IMR-90 (cell line): Measurements from ENCODE around the gene TROAP. TPM values are rescaled to one million over a fixed set of nuclear protein-coding genes. Genes with fewer than 3 reads are reported as not detected.
A peak's percentile ranks its signal among the peaks of the same experiment; 100 is the strongest.

Experiments used
- ATAC-seq: fragments of 200-7000 bp; cut with Tn5 transposase; 2 replicates; pipeline ENCODE4 v1.9.1; 2020; ENCODE audit warnings: low read depth, mild to moderate bottlenecking, moderate library complexity
- BruUV-seq: library from RNA; stranded (reverse); fragments of 400-500 nt; replicated peaks from 2 replicates; lab custom pipeline; 2021; lab: Mats Ljungman, UMichigan
- CTCF ChIA-PET: fragments of 300-600 bp; formaldehyde crosslinking; extraction: SDS; loops from one replicate; lab custom pipeline; 2021; ENCODE audit warnings: antibody characterized with exemption; lab: Yijun Ruan, JAX
- POLR2A ChIA-PET: fragments of 300-600 bp; sonication (Branson Sonifier 250); formaldehyde crosslinking; loops from one replicate; lab custom pipeline; 2022; ENCODE audit warnings: antibody characterized with exemption; ENCODE audit not compliant: unreplicated experiment; lab: Charles Lee
- DNase-seq: peaks from one replicate; pipeline ENCODE4 v3.0.0; 2013
- H2AFZ ChIP-seq: replicated peaks from 2 replicates; pipeline ENCODE3; 2013; ENCODE audit warnings: low read length, mild to moderate bottlenecking; ENCODE audit not compliant: poor library complexity
- H2AK5ac ChIP-seq: 2 replicates; pipeline ENCODE4 v1.6.1; 2013; ENCODE audit warnings: low read depth, low read length, inconsistent platforms
- H2AK9ac ChIP-seq: replicated peaks from 2 replicates; pipeline ENCODE3; 2013; ENCODE audit warnings: mild to moderate bottlenecking, low read depth, low read length, moderate library complexity; ENCODE audit not compliant: poor library complexity
- H2BK120ac ChIP-seq: 2 replicates; pipeline ENCODE4 v1.6.1; 2013; ENCODE audit warnings: low read depth, low read length, inconsistent platforms
- H2BK15ac ChIP-seq: 3 replicates; pipeline ENCODE4 v1.6.1; 2013; ENCODE audit warnings: low read depth, low read length, inconsistent platforms
- H2BK20ac ChIP-seq: 2 replicates; pipeline ENCODE4 v1.6.1; 2013; ENCODE audit warnings: low read depth, mild to moderate bottlenecking, inconsistent platforms, low read length, moderate library complexity
- H2BK5ac ChIP-seq: 2 replicates; pipeline ENCODE4 v1.6.1; 2013; ENCODE audit warnings: mild to moderate bottlenecking, low read depth, low read length, inconsistent platforms; ENCODE audit not compliant: poor library complexity, severe bottlenecking
- H3K14ac ChIP-seq: replicated peaks from 2 replicates; pipeline ENCODE4 v1.6.1; 2013; ENCODE audit warnings: low read depth, low read length, inconsistent platforms
- H3K18ac ChIP-seq: 2 replicates; pipeline ENCODE4 v1.6.1; 2013; ENCODE audit warnings: low read depth, low read length, control low read depth
- H3K23ac ChIP-seq: 2 replicates; pipeline ENCODE4 v1.6.1; 2013; ENCODE audit warnings: low read depth, low read length, inconsistent platforms
- H3K27ac ChIP-seq: 2 replicates; pipeline ENCODE4 v1.5.1; 2013; ENCODE audit warnings: mild to moderate bottlenecking, control low read depth, low read length; ENCODE audit not compliant: insufficient read depth
- H3K27me3 ChIP-seq: 2 replicates; pipeline ENCODE4 v1.6.1; 2013; ENCODE audit warnings: low read length; ENCODE audit not compliant: control insufficient read depth, insufficient read depth
- H3K36me3 ChIP-seq: 2 replicates; pipeline ENCODE4 v1.6.1; 2013; ENCODE audit warnings: low read length, mixed read lengths; ENCODE audit not compliant: control insufficient read depth, insufficient read depth
- H3K4ac ChIP-seq: 2 replicates; pipeline ENCODE4 v1.6.1; 2013; ENCODE audit warnings: low read depth, low read length, inconsistent platforms
- H3K4me1 ChIP-seq: 2 replicates; pipeline ENCODE4 v1.6.1; 2013; ENCODE audit warnings: low read length, mixed read lengths; ENCODE audit not compliant: control insufficient read depth, insufficient read depth
- H3K4me2 ChIP-seq: 2 replicates; pipeline ENCODE4 v1.6.1; 2013; ENCODE audit warnings: low read depth, mild to moderate bottlenecking, control low read depth, low read length, moderate library complexity
- H3K4me3 ChIP-seq: 2 replicates; pipeline ENCODE4 v1.5.1; 2013; ENCODE audit warnings: low read depth, mild to moderate bottlenecking, control low read depth, low read length, moderate library complexity; ENCODE audit not compliant: insufficient read depth
- H3K56ac ChIP-seq: 2 replicates; pipeline ENCODE4 v1.6.1; 2013; ENCODE audit warnings: low read length, inconsistent platforms; ENCODE audit not compliant: insufficient read depth; ENCODE audit errors: extremely low read depth
- H3K79me1 ChIP-seq, 2 experiments: 2 replicates each; pipeline ENCODE4 v1.6.1; 2013; ENCODE audit warnings: low read length in 2 of 2, inconsistent platforms in 1 of 2, low read depth in 1 of 2
- H3K9ac ChIP-seq: 2 replicates; pipeline ENCODE4 v1.6.1; 2013; ENCODE audit warnings: low read depth, low read length, control low read depth
- H3K9me1 ChIP-seq: 2 replicates; pipeline ENCODE4 v1.6.1; 2013; ENCODE audit warnings: low read length, inconsistent platforms; ENCODE audit not compliant: insufficient read depth
- H3K9me3 ChIP-seq: 2 replicates; pipeline ENCODE4 v1.6.1; 2013; ENCODE audit warnings: low read length; ENCODE audit not compliant: control insufficient read depth, insufficient read depth
- H4K20me1 ChIP-seq: 2 replicates; pipeline ENCODE4 v1.6.1; 2013; ENCODE audit warnings: low read length, inconsistent platforms; ENCODE audit not compliant: insufficient read depth
- H4K5ac ChIP-seq: 2 replicates; pipeline ENCODE4 v1.6.1; 2013; ENCODE audit warnings: mild to moderate bottlenecking, low read depth, low read length, control low read depth
- H4K8ac ChIP-seq, 2 experiments: 2 replicates each; pipeline ENCODE4 v1.6.1; 2013; ENCODE audit warnings: low read depth in 2 of 2, low read length in 2 of 2, control low read depth in 1 of 2, inconsistent platforms in 1 of 2
- H4K91ac ChIP-seq: 2 replicates; pipeline ENCODE4 v1.6.1; 2013; ENCODE audit warnings: low read depth, low read length, inconsistent platforms; ENCODE audit not compliant: insufficient read depth
- BHLHE40 ChIP-seq: fragments of 150-350 bp; IDR thresholded peaks from 2 replicates; pipeline ENCODE4 v1.6.1; 2016; ENCODE audit warnings: mild to moderate bottlenecking, low read depth, low read length
- CTCF ChIP-seq: conservative IDR thresholded peaks from 2 replicates; pipeline ENCODE4 v1.5.1; 2012; ENCODE audit warnings: mild to moderate bottlenecking, low read depth, low read length, improper control_type of control experiment
- ELK1 ChIP-seq: fragments of 150-350 bp; IDR thresholded peaks from 2 replicates; pipeline ENCODE4 v1.6.1; 2016; ENCODE audit warnings: low read depth, mild to moderate bottlenecking, low read length, moderate library complexity, borderline replicate concordance
- FOS ChIP-seq: fragments of 150-350 bp; IDR thresholded peaks from 2 replicates; pipeline ENCODE4 v1.6.1; 2016; ENCODE audit warnings: low read depth, low read length
- MAFK ChIP-seq: IDR thresholded peaks from 2 replicates; pipeline ENCODE4 v1.6.1; 2012; ENCODE audit warnings: low read depth, low read length, improper control_type of control experiment
- NFE2L2 ChIP-seq: fragments of 150-350 bp; IDR thresholded peaks from 2 replicates; pipeline ENCODE4 v1.6.1; 2016; ENCODE audit warnings: low read depth, mild to moderate bottlenecking, low read length
- RAD21 ChIP-seq: IDR thresholded peaks from 2 replicates; pipeline ENCODE4 v1.6.1; 2012; ENCODE audit warnings: low read length, improper control_type of control experiment
- RCOR1 ChIP-seq: IDR thresholded peaks from 2 replicates; pipeline ENCODE4 v1.6.1; 2012; ENCODE audit warnings: mild to moderate bottlenecking, low read length, improper control_type of control experiment; ENCODE audit not compliant: insufficient replicate concordance
- RFX5 ChIP-seq: IDR thresholded peaks from 2 replicates; pipeline ENCODE4 v1.8.0; 2012; ENCODE audit warnings: low read depth, mild to moderate bottlenecking, low read length, moderate library complexity
- SMC3 ChIP-seq: fragments of 150-350 bp; IDR thresholded peaks from 2 replicates; pipeline ENCODE4 v1.6.1; 2016; ENCODE audit warnings: low read depth, mild to moderate bottlenecking, antibody characterized with exemption, low read length, moderate library complexity
- USF2 ChIP-seq: fragments of 150-350 bp; IDR thresholded peaks from 2 replicates; pipeline ENCODE4 v1.6.1; 2017; ENCODE audit warnings: mild to moderate bottlenecking, antibody characterized with exemption, low read length, low read depth
- WGBS, 2 experiments: methylation state at CpG; one replicate each; pipeline versions ENCODE4 v1.1.5 to v1.1.7; 2013; ENCODE audit warnings: missing lambda C conversion rate in 2 of 2; ENCODE audit not compliant: insufficient read length in 1 of 2; ENCODE audit errors: extremely low coverage in 2 of 2; 5-methylcytosine and 5-hydroxymethylcytosine counted together
- dilution Hi-C: fragments of 300-500 bp; cut with HindIII; formaldehyde crosslinking; loops from one replicate; pipeline ENCODE4 v1.14.3; 2018; ENCODE audit warnings: low sequenced_read_pairs; ENCODE audit not compliant: unreplicated experiment
- in situ Hi-C: fragments of 300-500 bp; cut with MboI; formaldehyde crosslinking; loops from 3 replicates; pipeline ENCODE4 v1.14.3; 2019; ENCODE audit warnings: low sequenced_read_pairs, inconsistent platforms, mixed read lengths
- intact Hi-C: fragments of 100-400 bp; cut with micrococcal nuclease; formaldehyde crosslinking; loops from 2 replicates; pipeline ENCODE4 v1.10.0; 2022
- polyA plus RNA-seq, 3 experiments: library from polyadenylated mRNA; depleted of rRNA; stranded (reverse); fragments of >200 nt; gene quantifications; 2 replicates each; pipeline ENCODE4 v1.2.3, GENCODE V29; 2012; ENCODE audit warnings: low replicate concordance in 1 of 3
- total RNA-seq: library from RNA; depleted of rRNA; stranded (reverse); fragments of >200 nt; gene quantifications from 2 replicates; pipeline ENCODE4 v1.2.3, GENCODE V29; 2012

The TROAP gene
- total and polyA plus RNA-seq, 2 of the 4 experiments (the other 2 are of a cell fraction), result 21.5 to 29.3 TPM

GRCh38 chr12:49296836-49297694 lies 26.0 kb upstream of the TROAP start:
- ChIA-PET CTCF (interaction anchor here (0.8 to 0.9 kb wide), 2 partner anchors 8 to 14 kb away, joined by 3 to 5 read pairs; no protein-coding TSS in a partner anchor), POLR2A (no interaction called here)
- Histone ChIP-seq H3K4me2 (peak overlapping the region; percentile 41), H3K36me3 (no peaks in the 10 kb centered on the region), H2BK20ac (no peak overlapping the region), H4K91ac (no peak overlapping the region), H2AK9ac (peak overlapping the region; percentile 44), H4K8ac (no peak overlapping the region), H3K9me3 (peaks cover 6% of the 10 kb centered on the region; the same call in 1 of the 2 replicates), H3K9me1 (no peaks in the 10 kb centered on the region), H2AK5ac (no peak overlapping the region), H3K4me3 (no peak overlapping the region; the same call in 1 of the 2 replicates), H2AFZ (peak overlapping the region; percentile 67), H3K56ac (no peak overlapping the region), H3K27me3 (peaks cover 63% of the 10 kb centered on the region), H4K5ac (no peak overlapping the region), H2BK15ac (no peak overlapping the region), H2BK120ac (no peak overlapping the region), H3K27ac (no peak overlapping the region), H4K20me1 (no peaks in the 10 kb centered on the region), H3K14ac (no peak overlapping the region), H3K9ac (no peak overlapping the region), H3K4me1 (peaks cover 7% of the 10 kb centered on the region), H3K18ac (no peak overlapping the region), H3K23ac (no peak overlapping the region), H3K4ac (no peak overlapping the region), H3K79me1 (no peaks in the 10 kb centered on the region), H2BK5ac (no peak overlapping the region)
- WGBS, 2 experiments, result 5% methylated on average over 46 of the region's 77 CpGs; no CpG with 5 or more reads in 1 of the 2 experiments
- intact Hi-C loops (no loop called here), in situ Hi-C loops (no loop called here), dilution Hi-C loops (no loop called here)
- BruUV-seq, result no TSS peak
- DNase-seq (no peak), ATAC-seq (peak; percentile 9)
- TF ChIP-seq NFE2L2 (no peak), BHLHE40 (no peak), RAD21 (no peak), CTCF (no peak), ELK1 (no peak), USF2 (no peak), SMC3 (no peak), RCOR1 (no peak), MAFK (no peak), FOS (no peak), RFX5 (no peak)
